ENCODE measurements around the gene RTEL1.

DNA sequence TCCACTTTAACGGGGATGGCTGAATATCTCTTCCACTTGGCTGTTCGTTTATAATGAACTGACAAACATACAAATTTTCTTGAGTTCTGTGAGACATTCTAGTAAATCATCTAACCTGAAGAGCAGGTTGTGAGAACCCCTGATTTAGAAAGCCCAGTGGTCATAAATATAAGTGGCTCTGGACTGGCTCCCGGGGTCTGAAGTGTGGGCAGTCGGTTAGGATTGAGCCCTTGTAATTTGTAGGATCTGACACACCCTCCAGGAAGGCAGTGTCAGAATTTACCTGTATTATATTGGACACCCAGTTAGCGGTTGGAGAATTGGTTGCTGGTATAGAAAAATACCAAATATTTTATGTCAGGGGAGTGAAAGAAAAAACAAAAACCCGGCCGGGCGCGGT is 24.4 kb upstream of the RTEL1 start:
- no peak for TF ChIP-seq POLR2A (IDR thresholded peaks at IDR 0.05)
- TF ChIP-seq, protein P1, sequence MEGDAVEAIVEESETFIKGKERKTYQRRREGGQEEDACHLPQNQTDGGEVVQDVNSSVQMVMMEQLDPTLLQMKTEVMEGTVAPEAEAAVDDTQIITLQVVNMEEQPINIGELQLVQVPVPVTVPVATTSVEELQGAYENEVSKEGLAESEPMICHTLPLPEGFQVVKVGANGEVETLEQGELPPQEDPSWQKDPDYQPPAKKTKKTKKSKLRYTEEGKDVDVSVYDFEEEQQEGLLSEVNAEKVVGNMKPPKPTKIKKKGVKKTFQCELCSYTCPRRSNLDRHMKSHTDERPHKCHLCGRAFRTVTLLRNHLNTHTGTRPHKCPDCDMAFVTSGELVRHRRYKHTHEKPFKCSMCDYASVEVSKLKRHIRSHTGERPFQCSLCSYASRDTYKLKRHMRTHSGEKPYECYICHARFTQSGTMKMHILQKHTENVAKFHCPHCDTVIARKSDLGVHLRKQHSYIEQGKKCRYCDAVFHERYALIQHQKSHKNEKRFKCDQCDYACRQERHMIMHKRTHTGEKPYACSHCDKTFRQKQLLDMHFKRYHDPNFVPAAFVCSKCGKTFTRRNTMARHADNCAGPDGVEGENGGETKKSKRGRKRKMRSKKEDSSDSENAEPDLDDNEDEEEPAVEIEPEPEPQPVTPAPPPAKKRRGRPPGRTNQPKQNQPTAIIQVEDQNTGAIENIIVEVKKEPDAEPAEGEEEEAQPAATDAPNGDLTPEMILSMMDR (IDR thresholded peaks at IDR 0.05), result no peak
- TF ChIP-seq POLR2AphosphoS5 (IDR thresholded peaks at IDR 0.05; ENCODE audit: insufficient read depth in 1 of 2, low read depth in 1 of 2), result no peak
